Measurements from ENCODE around the gene SKIDA1.

- TF ChIP-seq SMAD3 (CRISPR knock-in tag; IDR thresholded peaks at IDR 0.05; ENCODE audit: borderline replicate concordance) (no peak), ARID4B (CRISPR knock-in tag; IDR thresholded peaks at IDR 0.05; ENCODE audit: borderline replicate concordance) (no peak), CREM (CRISPR knock-in tag; IDR thresholded peaks at IDR 0.05) (no peak), CTCF (IDR thresholded peaks at IDR 0.05) (no peak), FOXP1 (CRISPR knock-in tag; IDR thresholded peaks at IDR 0.05; ENCODE audit: borderline replicate concordance) (no peak), ZNF396 (CRISPR knock-in tag; IDR thresholded peaks at IDR 0.05; ENCODE audit: borderline replicate concordance) (no peak), STAT6 (CRISPR knock-in tag; conservative IDR thresholded peaks at IDR 0.05; ENCODE audit: low read depth) (no peak)
- TF ChIP-seq, protein P1, sequence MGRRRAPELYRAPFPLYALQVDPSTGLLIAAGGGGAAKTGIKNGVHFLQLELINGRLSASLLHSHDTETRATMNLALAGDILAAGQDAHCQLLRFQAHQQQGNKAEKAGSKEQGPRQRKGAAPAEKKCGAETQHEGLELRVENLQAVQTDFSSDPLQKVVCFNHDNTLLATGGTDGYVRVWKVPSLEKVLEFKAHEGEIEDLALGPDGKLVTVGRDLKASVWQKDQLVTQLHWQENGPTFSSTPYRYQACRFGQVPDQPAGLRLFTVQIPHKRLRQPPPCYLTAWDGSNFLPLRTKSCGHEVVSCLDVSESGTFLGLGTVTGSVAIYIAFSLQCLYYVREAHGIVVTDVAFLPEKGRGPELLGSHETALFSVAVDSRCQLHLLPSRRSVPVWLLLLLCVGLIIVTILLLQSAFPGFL (CRISPR knock-in tag; IDR thresholded peaks at IDR 0.05; ENCODE audit: borderline replicate concordance) = no peak
- TF ChIP-seq, protein P2, sequence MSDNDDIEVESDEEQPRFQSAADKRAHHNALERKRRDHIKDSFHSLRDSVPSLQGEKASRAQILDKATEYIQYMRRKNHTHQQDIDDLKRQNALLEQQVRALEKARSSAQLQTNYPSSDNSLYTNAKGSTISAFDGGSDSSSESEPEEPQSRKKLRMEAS (CRISPR knock-in tag; IDR thresholded peaks at IDR 0.05) = no peak
These were observed 5.7 kb upstream of the SKIDA1 start for GRCh38 chr10:21531164-21531563.
